ENCODE results near the gene CCDC92.
A peak's percentile ranks its signal among the peaks of the same experiment; 100 is the strongest.

The CCDC92 gene

DNA sequence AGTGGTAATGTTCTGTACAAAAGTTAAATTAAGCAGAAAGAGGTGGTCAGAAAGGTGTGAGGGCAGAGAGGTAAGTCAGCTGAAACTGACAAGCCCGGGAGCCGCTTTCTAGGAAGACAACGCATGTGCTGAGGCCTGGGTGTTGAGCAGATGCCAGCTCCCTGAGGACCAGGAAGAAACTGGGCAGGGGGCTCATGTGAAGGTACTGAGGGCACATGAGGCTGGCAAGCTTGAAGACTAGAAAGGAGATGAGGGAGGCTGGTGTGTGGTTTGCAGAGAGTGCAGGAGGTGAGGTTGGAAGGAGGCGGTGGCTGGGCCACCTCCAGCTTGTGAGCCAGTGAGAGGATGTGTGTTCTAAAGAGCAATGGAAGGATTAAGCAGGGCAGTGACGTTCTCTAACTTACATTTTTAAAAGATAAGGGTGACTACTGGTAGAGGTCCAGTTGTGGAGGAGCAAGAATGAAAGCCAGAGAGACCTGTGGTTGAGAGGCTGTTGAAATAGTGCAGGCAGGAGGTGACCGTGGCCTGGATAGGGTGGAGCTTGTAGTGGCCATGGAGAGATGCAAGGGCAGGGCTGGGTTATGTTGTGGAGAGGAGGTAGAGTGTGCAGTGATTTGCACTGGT, 29.5 kb upstream of the CCDC92 start:
- no peak for DNase-seq (ENCODE audit: low read depth in 2 of 2)

- no peak for DNase-seq (ENCODE audit: low read depth in 2 of 2)
These were observed 28.7 kb upstream of the CCDC92 start for GRCh38 chr12:124001343-124001742.

DNA sequence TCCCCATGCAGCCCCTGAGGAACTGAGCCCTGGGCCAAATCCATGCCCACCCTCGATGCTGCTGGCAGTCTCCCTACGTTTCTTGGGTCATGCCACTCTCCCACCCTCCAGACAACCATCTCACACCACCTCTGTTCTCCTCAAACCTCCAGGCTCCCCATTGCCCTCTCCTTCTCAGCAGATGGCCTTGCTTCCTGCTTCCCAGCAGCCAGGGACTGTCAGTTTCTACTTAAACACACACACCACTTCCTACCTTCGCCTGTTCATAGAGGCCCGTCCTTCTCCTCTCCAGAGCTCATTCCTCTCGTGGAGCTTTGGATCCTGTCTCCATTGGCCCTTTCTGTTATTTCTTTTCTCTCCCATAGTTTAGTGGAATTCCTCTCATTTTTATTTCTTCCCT, 27.5 kb upstream of the CCDC92 start:
- no peak for DNase-seq (ENCODE audit: low read depth in 2 of 2)

DNA sequence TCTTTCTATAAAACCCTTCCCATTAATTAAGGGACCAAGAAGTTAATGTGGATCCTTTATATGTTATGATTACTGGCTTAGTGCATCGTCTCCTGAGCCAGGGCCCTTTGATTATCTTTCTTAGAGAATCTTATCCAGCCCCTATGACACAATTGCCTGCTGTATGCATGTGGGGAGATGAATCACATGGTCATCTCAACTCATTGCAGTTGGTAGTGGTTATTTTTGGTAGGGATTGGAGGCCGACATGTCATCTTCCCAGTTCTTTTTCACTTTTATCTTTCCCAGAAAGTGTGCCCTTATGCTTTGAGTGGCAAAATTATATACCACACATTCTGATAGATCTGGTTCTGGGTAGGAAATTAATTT, 26.3 kb upstream of the CCDC92 start:
- no peak for DNase-seq (ENCODE audit: low read depth in 2 of 2)

GRCh38 chr12:123998344-123998990, 25.8 kb upstream of the CCDC92 start:
- no peak for DNase-seq (ENCODE audit: low read depth in 2 of 2)

DNA sequence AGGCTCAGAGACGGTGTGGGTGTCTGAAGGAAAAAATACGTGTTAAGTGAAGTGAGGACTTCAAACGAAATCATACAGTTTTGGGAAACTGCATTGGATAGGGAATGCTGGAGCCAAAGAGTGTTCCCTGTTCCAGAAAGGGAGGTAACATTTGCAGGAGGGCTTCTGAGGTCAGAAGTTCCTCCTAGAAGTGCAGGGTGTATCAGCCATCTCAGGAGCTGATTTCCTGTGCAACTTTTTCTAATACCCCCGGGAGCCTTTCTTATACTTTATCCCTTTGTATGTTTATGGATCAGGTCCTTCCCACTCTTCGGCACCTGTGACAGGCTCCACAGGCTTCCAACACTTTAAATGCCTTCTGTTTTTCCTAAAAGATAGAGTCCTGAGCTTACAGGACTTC, 25.3 kb upstream of the CCDC92 start:
- no peak for DNase-seq (ENCODE audit: low read depth in 2 of 2)

- no peak for DNase-seq (ENCODE audit: low read depth in 2 of 2)
These were observed 24.6 kb upstream of the CCDC92 start for GRCh38 chr12:123997033-123997822.

- DNase-seq (ENCODE audit: low read depth in 2 of 2), result no peak
These were observed 23.9 kb upstream of the CCDC92 start for GRCh38 chr12:123996581-123996980.

- no peak for DNase-seq (ENCODE audit: low read depth in 2 of 2)
These were observed 22.6 kb upstream of the CCDC92 start for GRCh38 chr12:123995023-123995748.

- no peak for DNase-seq (ENCODE audit: low read depth in 2 of 2)
These were observed 19.6 kb upstream of the CCDC92 start for GRCh38 chr12:123992118-123992825.

DNA sequence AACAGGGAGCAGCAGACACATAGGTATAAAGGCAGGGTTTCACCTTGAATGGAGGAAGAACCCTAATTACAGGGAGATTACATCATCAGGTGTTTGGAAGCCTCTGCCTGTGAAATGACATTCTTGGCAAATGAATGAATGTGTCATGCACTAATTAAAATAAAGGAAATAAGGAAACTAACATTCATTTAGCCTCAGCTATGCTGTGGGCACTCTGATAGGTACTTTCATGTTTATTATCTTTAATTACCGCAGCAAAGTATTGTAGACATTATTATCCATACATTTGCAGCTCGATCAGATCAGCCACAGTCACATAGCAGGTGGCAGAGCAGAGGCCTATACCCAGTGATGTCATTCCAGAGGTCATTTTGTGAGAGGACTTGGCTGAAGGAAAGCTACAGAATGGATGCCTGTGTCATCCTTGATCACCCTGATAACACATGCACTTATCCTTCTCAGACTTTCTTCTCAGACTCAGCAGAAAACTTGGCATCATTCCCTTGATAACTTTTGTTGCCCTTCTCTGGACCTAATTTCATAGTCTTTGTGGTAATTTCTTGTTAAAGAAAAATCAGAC, 18.8 kb upstream of the CCDC92 start:
- DNase-seq (ENCODE audit: low read depth in 2 of 2), result no peak

DNA sequence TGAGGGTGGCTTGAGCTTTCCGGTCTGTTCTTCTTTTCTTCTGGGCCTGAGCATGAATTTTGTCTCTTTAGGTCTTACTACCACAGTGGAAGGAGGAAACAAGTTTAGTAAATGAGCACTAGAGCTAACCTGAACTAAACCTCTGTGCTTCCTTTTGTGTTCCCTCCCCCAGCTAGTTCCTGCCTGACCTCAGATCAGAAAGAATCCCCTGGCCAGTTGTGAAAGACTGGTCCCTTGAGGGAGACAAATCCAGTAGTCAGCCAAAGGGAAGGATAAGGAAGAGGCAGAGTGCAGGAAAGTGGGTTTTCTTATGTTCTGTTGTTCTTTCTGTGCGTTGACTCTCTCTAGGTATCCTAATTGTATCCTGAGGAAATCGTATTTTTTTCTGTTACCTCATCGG, 17.9 kb upstream of the CCDC92 start:
- no peak for DNase-seq (ENCODE audit: low read depth in 2 of 2)

DNA sequence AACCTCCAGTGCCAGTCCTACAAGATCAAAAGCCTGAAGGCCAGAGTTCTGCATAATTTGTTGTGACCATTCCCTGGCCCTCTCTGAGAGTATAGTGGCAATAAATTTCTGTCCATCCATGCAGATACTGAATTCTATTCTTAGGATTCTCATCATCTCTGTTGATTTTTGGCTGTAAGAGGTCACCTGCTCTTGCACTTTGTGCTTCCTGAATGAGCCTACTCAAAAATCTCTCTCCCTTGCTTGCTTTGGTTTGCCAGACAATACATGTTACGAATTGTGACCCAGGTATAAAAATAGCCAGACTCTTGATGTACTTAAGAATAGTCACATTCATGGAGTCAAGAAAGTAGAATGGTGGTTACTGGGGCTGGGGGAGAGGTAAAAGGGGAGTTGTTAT, 17.1 kb upstream of the CCDC92 start:
- no peak for DNase-seq (ENCODE audit: low read depth in 2 of 2)

GRCh38 chr12:123989168-123989567, 16.5 kb upstream of the CCDC92 start:
- no peak for DNase-seq (ENCODE audit: low read depth in 2 of 2)

DNA sequence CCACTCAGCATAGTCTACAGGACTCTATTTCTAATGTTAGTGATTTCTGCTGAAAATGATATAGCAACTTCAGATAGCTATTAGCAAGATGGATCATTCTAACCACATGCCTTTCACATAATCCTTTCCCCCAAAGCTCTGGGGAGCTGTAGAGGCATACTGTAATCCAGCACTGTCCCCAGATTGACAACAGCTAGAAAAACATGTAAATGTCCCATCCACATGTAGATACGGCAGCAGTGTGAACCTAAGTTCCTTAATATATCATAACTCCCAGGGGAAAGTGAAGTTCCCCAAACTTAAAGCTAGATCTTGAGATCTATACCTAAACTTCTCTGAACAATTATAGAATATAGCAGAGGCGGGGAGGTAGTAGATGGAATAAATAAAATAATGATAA, 14.4 kb upstream of the CCDC92 start:
- DNase-seq (ENCODE audit: low read depth in 2 of 2), result no peak

DNA sequence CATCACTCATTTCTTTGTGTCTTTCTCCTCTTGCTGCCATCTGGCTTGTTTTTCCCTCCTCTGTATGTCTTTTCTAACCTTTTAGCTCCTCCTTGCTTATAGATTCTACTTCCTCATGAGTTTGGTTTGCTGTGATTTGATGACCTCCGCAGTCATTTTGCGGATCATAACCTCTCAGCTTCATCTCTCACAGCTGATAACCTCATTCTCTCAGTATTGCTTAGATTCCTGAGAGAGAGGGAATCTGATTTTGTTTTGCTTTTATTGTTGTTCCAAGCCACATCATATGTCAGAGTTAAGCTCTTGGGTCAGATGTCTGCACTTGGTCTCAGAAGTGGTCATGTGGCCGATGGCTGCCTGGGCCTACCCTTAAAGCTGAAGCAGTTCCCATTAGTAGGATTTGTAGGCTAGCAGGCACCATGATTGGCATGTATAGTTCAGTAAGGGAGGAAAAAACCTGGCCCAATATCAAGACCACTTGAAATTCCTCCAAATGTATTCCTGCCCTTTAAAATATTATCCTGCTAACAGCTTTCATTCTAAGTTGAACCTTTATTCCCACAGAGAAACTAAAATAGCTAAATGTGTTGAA, 13.8 kb upstream of the CCDC92 start:
- no peak for DNase-seq (ENCODE audit: low read depth in 2 of 2)

DNA sequence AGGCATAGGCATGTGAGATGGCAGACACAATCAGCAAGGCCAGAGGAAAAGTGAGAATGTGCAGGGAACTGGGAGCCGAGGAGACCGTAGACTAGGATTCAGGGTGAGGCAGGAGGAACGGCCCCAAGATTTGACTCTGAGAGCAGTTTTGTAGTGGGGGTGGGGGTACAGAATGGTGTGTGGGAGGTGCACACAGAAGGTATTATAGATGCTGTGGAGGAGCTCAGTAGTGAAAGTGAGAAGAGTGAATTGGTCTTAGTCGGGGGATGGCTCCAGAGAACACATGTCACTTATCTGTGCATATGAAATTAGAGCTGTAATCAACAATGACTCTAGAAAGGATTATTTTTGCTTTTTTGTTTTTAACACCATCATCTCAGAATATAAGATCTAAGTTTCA, 12.3 kb upstream of the CCDC92 start:
- no peak for DNase-seq (ENCODE audit: low read depth in 2 of 2)

DNA sequence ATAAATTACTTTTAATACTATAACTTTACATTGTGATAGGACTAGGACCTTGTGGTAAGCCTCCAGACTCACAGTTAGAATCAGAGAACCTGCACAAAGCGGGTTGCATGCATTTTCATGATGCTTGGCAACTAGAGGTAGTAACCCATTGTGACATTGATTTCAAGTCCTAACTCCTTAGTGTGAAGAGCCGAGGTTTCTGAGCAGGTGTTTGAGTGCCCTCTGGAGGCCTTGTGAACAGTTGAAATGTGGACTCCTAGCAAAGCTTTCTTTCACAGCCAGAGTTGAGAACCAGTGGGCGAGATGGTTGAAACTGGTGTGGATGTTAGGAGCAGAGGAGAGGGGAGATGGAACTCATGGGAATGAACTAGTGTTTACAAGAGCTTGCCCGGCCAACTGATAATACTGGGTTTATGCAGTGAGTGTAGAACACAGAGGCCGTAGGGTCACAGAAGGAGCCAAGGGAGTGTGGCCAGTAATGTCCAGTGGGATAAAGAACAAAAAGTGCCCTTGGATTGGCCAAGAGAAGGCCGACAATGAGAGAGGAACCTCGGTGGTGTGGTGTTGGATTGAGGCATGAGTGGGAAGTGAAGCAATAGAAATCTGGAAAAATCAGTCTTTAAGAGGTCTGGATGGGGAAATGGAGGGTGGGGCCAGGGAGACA, 11.3 kb upstream of the CCDC92 start:
- DNase-seq (ENCODE audit: low read depth in 2 of 2), result peak in 1 of 2 donors; percentile 27

DNA sequence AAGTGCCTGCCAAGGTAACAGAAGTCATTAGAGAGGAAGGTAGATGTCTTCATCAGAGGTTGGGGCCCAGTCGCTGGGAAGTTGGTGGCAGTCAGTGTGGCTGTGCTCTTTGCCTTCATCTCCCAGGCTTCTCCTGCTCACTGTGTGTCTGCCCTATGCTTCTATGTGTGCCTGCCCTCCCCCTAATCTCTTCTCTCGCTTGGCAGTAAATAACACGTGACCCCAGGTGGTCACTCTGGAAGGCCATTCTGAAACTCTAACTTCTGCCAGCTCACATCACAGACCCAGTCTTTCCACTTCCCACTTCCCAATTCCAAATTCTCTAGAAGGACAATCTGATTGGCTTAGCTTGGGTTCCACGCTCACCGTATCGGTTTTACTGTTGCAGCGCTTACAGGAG, 9.6 kb upstream of the CCDC92 start:
- no peak for DNase-seq (ENCODE audit: low read depth in 2 of 2)

DNA sequence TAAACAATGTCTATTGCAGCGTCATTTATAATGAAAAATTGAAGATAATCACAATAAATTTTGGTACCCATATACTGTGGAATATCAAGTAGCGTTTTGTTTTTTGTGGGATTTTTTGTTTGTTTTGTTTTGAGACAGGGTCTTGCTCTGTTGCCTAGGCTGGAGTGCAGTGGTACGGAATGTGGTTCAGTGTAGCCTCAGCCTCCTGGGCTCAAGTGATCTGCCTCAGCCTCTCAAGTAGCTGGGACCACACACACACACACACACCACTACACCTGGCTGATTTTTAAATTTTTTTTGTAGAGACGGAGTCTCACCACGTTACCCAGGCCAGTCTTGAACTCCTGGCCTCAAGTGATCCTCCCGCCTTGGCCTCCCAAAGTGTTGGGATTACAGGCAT, 6.9 kb upstream of the CCDC92 start:
- DNase-seq (ENCODE audit: low read depth in 2 of 2), result no peak
